Measurements from ENCODE around the gene LZIC.
"Not testable (repeated sequence)": the region's sequence is repeated elsewhere in the genome, so short reads cannot be mapped to it uniquely, and the experiment has no call there.

LZIC gene

DNA sequence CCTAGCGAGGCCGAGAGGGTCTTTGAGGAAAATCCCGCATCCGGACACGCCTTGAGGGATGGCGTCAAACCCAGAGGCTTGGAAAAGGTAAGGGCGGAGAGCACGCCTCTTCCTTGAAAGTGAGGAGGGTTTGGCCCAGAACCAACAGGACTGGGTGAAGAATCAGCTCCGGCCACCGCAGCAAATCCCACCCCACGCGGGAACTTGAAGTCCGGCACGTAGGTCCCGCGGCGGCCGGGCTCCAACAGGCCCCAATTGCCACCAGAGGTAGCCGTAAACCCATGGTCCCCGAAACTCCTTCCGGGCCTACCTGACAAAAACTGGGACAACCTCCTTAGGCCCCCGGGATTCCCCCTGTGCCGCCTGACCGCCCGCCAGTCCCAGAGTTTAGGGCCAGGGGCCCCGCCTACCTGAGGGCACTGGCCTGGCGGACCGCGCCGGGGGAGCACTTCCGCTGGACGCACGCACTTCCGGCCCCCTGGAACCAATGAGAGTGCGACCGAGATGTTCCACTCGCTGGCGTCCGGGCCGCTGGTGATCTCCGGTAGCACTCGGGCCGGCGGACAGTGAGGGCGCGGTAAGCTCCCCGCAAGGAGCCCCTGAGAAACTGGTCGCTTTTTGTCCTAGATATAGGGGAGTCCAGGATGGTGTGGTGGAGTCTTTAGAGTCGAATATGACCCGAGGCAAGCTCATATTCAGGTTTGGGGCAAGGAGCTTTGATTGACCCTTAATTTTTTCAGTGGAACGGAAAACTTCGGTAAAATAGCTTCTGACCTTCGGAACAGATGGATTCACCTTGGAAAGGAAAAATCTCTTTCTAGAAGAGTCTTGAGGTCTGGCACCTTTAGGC, at the start of gene LZIC, which contains the start of gene NMNAT1:
LZIC (minus strand) TSS at position 453 of the 850 bp plus-strand sequence. CDS start 6,772 bp downstream, outside the sequence.
NMNAT1 (plus strand) TSS at position 537 of the 850 bp plus-strand sequence. CDS start 28,599 bp downstream, outside the sequence.
- peak; percentile 73 to 86 (median 74) for DNase-seq (ENCODE audit: low read depth in 3 of 3, low spot score in 1 of 3)

DNA sequence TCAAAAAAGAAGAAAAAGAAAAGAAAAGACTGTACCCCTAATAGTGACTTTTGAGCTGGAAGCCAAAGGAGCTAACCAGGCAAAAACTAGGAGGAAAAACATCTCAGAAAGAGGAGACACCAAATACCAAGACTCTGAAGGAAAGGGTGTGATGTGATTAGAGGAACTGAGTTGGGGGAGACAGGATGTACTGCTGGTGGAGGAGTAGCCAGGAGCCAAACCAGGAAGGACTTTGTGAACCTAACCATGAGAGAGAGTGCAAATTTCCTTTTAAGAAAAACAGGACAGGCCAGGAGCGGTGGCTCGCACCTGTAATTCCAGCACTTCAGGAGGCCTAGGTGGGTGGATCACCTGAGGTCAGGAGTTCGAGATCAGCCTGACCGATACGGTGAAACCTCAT, 49.7 kb upstream of the LZIC start:
- DNase-seq (ENCODE audit: low read depth in 3 of 3, low spot score in 1 of 3): no peak

- no peak for DNase-seq (ENCODE audit: low read depth in 3 of 3, low spot score in 1 of 3)
Measured at GRCh38 chr1:9990944-9991343, 47.8 kb upstream of the LZIC start.

DNA sequence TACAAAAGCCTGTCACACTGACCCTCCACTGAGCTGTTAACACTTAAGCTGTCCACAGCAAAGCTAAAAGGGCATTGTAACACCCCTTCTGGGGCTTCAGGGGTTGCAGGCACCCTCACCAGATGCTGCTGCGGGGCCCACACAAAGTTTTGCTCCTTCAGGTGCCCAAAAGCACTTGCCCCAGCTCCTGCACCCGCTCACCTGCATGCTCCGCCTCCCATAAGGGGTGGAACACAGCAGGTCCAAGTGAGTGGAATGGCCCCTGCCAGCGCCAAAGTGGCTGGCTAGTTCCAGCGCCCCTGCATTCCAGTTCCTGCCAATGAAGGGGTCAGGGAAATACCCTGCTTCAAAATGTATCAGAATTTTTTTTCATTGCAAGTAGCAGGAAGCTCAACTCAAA, 46.6 kb upstream of the LZIC start:
- no peak for DNase-seq (ENCODE audit: low read depth in 3 of 3, low spot score in 1 of 3)

- no peak for DNase-seq (ENCODE audit: low read depth in 3 of 3, low spot score in 1 of 3)
Measured at GRCh38 chr1:9985001-9985400, 41.8 kb upstream of the LZIC start.

DNA sequence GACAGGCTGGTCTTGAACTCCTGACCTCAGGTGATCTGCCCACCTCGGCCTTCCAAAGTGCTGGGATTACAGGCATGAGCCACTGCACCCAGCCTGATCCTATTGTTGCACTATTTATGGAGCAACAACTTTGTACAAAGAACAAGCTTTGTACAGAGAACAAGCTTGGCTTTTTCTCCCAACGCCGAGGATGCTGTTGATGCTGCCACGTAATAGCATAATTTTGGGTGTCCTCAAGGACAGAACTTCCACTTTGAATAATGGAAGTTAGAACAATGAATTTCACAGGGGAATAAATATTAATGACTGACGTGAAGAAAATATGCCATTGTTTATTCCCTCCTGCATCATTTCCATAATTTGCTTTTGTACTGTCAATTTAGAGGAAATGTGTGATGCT, 41.1 kb upstream of the LZIC start:
- DNase-seq (ENCODE audit: low read depth in 3 of 3, low spot score in 1 of 3): no peak

GRCh38 chr1:9960706-9961562, 17.7 kb upstream of the LZIC start:
- no peak for DNase-seq (ENCODE audit: low read depth in 3 of 3, low spot score in 1 of 3)

DNA sequence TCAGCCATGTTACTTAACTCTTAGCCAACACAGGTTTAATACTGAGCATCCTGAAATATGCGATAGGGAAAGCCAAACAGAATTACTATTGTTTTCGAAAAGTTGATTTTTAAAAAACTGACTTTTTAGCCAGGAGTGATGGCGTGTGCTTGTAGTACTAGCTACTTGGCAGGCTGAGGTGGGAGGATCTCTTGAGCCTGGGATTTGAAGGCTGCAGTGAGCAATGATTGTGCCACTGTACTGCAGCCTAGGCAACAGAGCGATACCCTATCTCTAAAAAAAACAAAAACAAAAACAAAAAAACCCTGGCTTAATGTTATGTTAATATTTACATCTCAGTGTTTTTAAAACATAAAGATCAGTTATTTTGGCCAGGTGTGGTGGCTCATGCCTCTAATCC, 16.8 kb upstream of the LZIC start:
- no peak for DNase-seq (ENCODE audit: low read depth in 3 of 3, low spot score in 1 of 3)

- no peak for DNase-seq (ENCODE audit: low read depth in 3 of 3, low spot score in 1 of 3)
Measured at GRCh38 chr1:9957726-9958125, 14.5 kb upstream of the LZIC start.

DNA sequence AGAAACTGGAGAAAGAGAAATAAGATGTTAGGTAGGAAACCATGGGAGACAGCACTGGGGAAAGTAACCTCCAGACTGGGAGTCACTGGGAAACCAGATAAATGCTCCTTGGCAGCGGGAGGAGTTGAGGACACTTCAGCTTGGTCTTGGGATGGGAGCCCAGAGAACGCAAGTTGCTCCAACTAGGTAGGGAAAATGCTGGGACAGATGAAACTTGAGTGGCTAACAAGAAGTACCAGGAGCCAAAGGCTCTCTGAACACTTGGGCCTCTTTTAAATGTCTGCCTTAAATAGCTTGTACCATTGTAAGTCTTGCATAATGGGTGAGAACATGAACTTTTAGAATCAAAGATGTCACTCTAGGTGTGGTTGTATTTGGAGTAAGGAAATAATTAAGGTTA, 3.1 kb upstream of the LZIC start:
- DNase-seq (ENCODE audit: low read depth in 3 of 3, low spot score in 1 of 3): no peak

- DNase-seq (ENCODE audit: low read depth in 3 of 3, low spot score in 1 of 3): no peak
Measured at GRCh38 chr1:9942399-9942938, 722 bp downstream of the LZIC start.

GRCh38 chr1:9929431-9930385, 13.5 kb downstream of the LZIC start:
- no peak for DNase-seq (ENCODE audit: low read depth in 3 of 3, low spot score in 1 of 3)

GRCh38 chr1:9927259-9927658, 15.9 kb downstream of the LZIC start:
- no peak for DNase-seq (ENCODE audit: low read depth in 3 of 3, low spot score in 1 of 3)

- no peak for DNase-seq (ENCODE audit: low read depth in 3 of 3, low spot score in 1 of 3)
Measured at GRCh38 chr1:9922342-9922741, 20.8 kb downstream of the LZIC start.

DNA sequence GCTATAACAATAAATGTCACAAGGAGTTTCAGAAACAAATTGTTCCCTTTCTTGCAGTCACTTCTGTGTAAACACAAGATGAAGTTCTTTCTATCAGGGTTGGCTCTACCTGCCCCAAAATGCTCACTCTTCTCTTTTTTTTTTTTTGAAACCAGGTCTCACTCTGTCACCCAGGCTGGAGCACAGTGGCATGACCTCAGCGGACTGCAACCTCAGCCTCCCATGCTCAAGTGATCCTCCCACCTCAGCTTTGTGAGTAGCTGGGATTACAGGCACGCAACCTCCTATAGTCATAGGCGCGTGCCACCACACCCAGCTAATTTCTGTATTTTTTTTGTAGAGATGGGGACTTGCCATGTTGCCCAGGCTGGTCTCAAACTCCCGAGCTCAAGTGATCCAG, 22.6 kb downstream of the LZIC start:
- no peak for DNase-seq (ENCODE audit: low read depth in 3 of 3, low spot score in 1 of 3)

DNA sequence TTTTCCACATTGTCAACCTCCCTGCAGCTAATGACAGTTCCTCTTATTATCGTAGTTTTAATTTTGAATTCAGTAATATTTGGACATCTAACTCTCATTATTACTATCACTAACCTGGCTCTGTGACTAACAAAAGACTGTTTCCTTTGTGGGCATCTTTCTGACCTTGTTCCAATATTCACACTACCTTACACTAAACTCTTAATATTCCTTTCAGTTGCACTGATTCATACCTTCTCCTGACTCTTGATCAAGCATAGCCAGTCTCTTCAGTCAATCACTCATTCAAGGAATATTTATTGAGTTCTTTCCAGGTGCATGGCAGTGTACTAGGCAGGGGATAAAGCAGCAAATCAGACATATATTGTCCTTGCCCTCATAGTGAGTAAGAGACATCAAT, 25.3 kb downstream of the LZIC start:
- no peak for DNase-seq (ENCODE audit: low read depth in 3 of 3, low spot score in 1 of 3)

- DNase-seq (ENCODE audit: low read depth in 3 of 3, low spot score in 1 of 3): not testable (repeated sequence)
Measured at GRCh38 chr1:9917495-9917894, 25.7 kb downstream of the LZIC start.

DNA sequence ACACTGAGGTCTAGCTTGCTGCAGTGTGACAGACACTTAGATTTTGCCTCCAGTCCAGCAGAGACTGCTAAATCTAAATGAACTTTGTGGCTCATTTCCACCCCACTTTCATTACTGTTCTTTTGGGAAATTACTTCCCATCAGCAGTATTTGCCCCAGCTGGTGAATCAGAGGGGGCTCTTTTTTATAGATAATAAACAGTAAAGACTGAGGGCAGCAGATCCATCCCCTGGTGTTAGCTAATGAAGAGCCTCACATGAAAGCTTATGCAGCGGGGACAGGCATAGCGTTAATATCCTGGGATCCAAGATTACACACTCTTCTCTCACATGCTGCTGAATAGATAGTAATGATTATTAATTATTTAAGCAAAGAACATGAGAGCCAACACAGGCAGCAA, 26.7 kb downstream of the LZIC start:
- DNase-seq (ENCODE audit: low read depth in 3 of 3, low spot score in 1 of 3): no peak

DNA sequence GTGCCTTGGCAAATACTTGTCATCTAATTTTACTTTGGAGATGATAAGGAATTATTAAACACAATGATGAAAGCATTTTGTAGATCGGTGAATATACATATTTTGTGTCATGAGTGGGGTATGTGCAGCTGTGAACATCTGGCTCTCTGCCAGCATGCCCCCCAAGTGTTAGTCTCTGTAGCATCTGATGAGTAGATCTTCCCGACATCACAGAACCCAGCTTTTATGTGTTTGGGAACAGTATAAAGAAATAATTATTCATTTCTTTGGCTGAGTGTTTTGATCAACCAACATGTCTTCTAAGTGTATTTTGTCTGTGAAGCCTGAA, 28.6 kb downstream of the LZIC start:
- no peak for DNase-seq (ENCODE audit: low read depth in 3 of 3, low spot score in 1 of 3)

- DNase-seq (ENCODE audit: low read depth in 3 of 3, low spot score in 1 of 3): no peak
Measured at GRCh38 chr1:9912264-9912936, 30.8 kb downstream of the LZIC start.
